ENCODE results near the gene PLAAT1. TPM values are rescaled to one million over a fixed set of nuclear protein-coding genes. Genes with fewer than 3 reads are reported as not detected.

The PLAAT1 gene
- total RNA-seq, 1 donor: 0.90 TPM

DNA sequence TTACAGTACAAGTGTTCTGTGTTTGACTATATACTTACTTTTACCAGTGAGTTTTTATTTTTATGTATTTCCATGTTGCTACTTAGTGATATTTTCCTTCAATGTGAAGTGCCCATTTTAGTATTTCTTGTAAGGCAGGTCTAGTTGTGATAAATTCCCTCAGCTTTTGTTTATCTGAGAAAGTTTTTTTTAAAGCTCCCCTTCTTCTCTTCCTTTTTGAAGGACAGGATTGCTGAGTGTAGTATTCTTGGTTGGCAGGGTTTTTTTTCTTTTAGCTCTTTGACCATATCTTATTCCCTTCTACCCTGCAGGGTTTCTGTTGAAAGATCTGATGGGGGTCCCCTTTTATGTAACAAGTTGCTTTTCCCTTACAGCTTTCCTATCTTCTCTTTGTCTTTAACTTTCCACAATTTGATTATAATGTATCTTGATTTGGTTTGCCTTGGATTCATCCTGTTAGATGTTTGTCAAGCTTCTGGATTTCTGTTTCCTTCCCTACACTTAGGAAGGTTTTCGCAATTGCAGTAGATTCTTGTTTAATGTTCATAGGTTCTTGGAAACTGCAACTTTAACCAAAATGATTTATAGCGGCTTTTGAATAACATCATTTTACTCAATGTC is 7.9 kb downstream of the PLAAT1 start:
- no peak overlapping the region for H3K4me3 ChIP-seq (ENCODE audit: low read depth, low read length)
- TF ChIP-seq, protein P1, sequence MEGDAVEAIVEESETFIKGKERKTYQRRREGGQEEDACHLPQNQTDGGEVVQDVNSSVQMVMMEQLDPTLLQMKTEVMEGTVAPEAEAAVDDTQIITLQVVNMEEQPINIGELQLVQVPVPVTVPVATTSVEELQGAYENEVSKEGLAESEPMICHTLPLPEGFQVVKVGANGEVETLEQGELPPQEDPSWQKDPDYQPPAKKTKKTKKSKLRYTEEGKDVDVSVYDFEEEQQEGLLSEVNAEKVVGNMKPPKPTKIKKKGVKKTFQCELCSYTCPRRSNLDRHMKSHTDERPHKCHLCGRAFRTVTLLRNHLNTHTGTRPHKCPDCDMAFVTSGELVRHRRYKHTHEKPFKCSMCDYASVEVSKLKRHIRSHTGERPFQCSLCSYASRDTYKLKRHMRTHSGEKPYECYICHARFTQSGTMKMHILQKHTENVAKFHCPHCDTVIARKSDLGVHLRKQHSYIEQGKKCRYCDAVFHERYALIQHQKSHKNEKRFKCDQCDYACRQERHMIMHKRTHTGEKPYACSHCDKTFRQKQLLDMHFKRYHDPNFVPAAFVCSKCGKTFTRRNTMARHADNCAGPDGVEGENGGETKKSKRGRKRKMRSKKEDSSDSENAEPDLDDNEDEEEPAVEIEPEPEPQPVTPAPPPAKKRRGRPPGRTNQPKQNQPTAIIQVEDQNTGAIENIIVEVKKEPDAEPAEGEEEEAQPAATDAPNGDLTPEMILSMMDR (IDR thresholded peaks at IDR 0.05; ENCODE audit: insufficient read depth, low read length): no peak
- DNase-seq (ENCODE audit: low read depth): no peak

DNA sequence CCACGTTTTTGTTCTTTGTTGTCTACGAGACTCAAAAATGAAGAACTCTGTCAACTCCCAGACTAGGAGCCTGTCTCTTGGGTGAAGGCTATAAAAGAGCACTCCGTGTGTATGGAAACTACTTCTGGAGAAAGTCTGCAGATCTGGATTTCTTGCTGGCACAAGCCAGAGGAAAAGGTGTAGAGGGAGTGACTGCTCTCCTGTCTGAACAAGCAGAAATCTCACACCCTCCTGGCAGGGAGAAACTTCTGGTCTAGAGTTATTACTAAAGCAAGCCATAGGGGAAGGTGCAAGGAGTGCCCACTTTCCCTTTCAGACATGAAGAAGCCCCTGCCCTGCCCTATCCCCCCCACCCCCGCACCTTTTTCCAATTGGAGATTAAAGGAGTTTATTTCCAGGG is 9.5 kb downstream of the PLAAT1 start:
- TF ChIP-seq, protein P1 (IDR thresholded peaks at IDR 0.05; ENCODE audit: insufficient read depth, low read length): no peak
- H3K4me3 ChIP-seq (ENCODE audit: low read depth, low read length): no peak overlapping the region
- DNase-seq (ENCODE audit: low read depth): no peak

DNA sequence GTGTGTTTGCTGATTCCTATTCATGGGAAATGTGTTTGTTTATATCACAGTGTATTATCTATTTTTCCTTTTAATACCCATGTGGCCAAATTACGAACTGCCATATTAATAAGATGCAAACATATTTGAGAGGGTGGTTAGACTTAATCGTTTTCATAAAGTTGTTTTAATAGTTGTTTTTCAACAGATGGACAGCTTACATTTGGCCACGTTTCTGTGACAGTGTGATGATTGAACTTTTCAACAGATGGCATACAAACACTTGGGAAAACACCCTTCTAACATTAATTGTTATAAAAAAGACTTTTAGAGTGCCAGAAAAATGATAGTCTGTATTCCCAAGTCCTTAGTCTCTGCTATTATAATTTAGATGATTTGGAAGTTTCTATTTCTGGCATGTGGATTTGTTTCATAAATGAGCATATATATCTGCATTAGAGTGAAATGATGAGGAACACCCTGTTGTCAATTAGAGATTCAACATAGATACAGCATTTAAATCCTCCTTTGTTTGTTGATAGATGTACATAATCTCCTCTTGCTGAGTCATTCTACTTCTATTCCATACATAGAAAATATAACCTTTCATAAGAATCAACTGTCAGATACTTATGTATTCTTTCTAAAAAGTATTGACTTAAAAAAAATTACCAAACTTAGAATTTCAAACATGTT is 13.1 kb downstream of the PLAAT1 start:
- H3K4me3 ChIP-seq (ENCODE audit: low read depth, low read length): no peak overlapping the region
- TF ChIP-seq, protein P1 (IDR thresholded peaks at IDR 0.05; ENCODE audit: insufficient read depth, low read length): no peak
- no peak for DNase-seq (ENCODE audit: low read depth)

DNA sequence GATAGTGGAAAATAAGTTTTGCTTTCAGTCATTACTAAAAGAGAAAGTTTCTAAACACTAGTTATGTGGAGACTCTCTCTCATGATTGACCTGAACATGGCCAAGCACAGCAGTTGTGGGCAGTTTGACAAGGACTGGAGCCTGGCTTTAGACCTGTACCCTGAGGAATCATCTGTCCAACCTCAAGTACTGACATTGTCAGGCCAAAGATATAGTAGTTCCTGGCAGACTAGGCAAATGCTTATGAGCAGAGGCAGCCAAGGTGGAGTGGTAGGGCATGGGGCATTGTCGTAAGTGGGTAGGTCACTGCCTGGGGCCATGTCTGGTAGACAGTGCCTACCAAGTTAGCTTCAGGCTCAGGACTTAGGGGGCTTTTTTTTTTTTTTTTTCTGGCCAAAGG is 20.9 kb downstream of the PLAAT1 start:
- TF ChIP-seq, protein P1 (IDR thresholded peaks at IDR 0.05; ENCODE audit: insufficient read depth, low read length): no peak
- no peak overlapping the region for H3K4me3 ChIP-seq (ENCODE audit: low read depth, low read length)
- no peak for DNase-seq (ENCODE audit: low read depth)

DNA sequence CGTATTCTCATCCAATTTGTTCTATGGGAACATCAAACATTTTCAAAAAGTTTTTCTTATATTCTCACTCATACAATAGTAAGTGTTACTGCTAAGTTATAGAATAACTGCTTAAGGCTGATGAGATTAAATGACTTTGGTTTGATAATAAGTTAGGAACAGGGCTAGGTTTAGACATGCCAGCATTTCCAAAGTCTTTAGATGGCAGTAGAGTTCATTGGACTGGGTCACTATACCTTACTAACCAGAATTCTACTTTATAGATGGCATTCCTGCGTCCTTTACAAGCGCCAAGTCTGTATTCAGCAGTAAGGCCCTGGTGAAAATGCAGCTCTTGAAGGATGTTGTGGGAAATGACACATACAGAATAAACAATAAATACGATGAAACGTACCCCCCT is 21.7 kb downstream of the PLAAT1 start:
- TF ChIP-seq, protein P1 (IDR thresholded peaks at IDR 0.05; ENCODE audit: insufficient read depth, low read length): no peak
- H3K4me3 ChIP-seq (ENCODE audit: low read depth, low read length): no peak overlapping the region
- no peak for DNase-seq (ENCODE audit: low read depth)

DNA sequence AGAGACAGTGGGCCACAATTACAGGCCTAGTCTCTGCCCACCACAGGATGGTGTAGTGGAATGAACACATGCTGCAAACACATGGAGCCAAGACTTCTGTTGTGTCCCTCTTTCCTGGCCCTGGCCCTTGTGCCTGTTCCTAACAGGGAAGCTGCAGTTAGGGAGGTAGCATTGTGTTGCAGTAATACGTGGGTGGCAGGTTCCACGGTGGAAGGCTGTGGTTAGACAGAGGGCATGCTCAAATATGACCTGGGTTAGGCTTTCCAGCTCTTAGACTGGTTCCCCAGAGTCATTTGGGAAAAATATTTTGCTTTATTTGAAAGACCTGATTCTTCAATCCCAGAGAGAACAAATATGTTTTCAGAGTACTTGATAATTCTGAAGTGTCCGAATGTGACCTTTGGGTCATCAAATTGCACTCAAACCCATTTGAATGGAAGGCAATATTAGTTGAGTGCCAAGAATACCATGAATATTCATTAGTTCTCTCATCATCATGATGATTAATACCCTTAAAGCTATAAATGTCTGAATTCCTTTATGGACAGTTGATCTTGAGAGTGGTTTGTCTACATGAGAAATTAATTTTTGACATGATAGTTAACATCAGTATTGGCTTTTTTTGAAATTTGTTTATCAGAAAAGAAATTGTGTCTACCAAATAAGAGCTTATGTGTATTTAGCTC is 28.5 kb downstream of the PLAAT1 start:
- TF ChIP-seq, protein P1 (IDR thresholded peaks at IDR 0.05; ENCODE audit: insufficient read depth, low read length): no peak
- no peak for DNase-seq (ENCODE audit: low read depth)
- H3K4me3 ChIP-seq (ENCODE audit: low read depth, low read length): no peak overlapping the region
